GM21786 (cell line): ENCODE measurements around the gene CEP350.
A peak's percentile ranks its signal among the peaks of the same experiment; 100 is the strongest.

Source experiments
- ATAC-seq: cut with Tn5 transposase; IDR thresholded peaks from one replicate; pipeline ENCODE4 v1.9.1; 2021; ENCODE audit not compliant: unreplicated experiment

The CEP350 gene

GRCh38 chr1:180154325-180155181 lies 199.9 kb downstream of the CEP350 start, which contains the start of gene QSOX1:
QSOX1 (plus strand) TSS chr1:180154869; CDS start chr1:180154908, 39 bp downstream.
- peak; percentile 89 for ATAC-seq

- no peak for ATAC-seq
These were observed 200.6 kb downstream of the CEP350 start for GRCh38 chr1:180155182-180155682.

DNA sequence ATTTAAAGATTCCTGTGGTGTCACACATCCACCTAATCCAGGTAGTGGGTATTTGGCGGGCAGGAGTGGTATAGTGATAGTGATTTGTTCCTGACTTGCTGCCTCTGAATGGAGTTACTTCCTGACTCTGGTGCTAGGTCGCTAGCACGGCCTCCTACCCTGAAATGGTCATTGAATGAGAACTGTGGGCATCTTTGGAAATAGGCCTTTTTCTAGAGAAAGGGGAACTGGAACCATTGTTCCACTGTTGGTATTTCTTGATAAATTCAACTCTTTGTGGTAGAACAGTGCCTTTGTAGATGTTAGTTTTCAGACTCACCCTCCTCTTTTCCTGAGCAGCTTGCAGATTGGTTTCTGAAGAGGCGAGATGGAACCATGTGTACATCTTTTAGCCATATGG lies 201.6 kb downstream of the CEP350 start:
- no peak for ATAC-seq

- no peak for ATAC-seq
These were observed 202.1 kb downstream of the CEP350 start for GRCh38 chr1:180156631-180157091.

- no peak for ATAC-seq
These were observed 202.5 kb downstream of the CEP350 start for GRCh38 chr1:180157108-180157507.

DNA sequence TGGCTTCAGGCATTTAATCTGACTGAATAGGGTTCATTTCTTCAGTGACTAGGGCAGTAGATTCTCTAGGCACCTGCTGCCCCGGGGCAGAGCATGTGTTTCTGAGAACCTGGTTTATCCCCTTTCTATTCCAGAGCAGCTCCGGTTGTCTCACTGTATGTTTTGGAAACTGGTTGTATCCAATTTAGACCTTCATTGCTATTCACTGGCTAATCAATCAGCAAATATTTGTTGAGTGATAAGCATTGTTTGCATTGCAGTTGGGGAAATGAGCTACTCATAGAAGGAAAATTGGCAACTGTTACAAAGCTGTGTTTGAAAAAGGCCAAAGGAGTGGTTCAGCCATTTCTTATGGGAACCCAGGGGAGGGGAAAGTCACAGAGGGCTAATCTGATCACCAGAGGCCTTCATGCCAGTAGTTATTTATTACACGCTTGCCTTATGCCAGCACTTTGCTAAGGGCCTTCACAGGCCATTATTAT lies 203.0 kb downstream of the CEP350 start:
- no peak for ATAC-seq

GRCh38 chr1:180158149-180159147 lies 203.8 kb downstream of the CEP350 start:
- no peak for ATAC-seq

GRCh38 chr1:180160357-180160756 lies 205.7 kb downstream of the CEP350 start:
- ATAC-seq: no peak

- ATAC-seq: no peak
These were observed 208.4 kb downstream of the CEP350 start for GRCh38 chr1:180163041-180163440.
